ENCODE measurements around the gene PREP. TPM values are rescaled to one million over a fixed set of nuclear protein-coding genes. Genes with fewer than 3 reads are reported as not detected.
"Not testable (repeated sequence)": the region's sequence is repeated elsewhere in the genome, so short reads cannot be mapped to it uniquely, and the experiment has no call there.

The PREP gene
- total RNA-seq, 1 experiment from 2014 or later: 28.1 TPM

GRCh38 chr6:105270511-105270910, 132.4 kb downstream of the PREP start:
- DNase-seq (ENCODE audit: low read depth): peak; percentile 62

DNA sequence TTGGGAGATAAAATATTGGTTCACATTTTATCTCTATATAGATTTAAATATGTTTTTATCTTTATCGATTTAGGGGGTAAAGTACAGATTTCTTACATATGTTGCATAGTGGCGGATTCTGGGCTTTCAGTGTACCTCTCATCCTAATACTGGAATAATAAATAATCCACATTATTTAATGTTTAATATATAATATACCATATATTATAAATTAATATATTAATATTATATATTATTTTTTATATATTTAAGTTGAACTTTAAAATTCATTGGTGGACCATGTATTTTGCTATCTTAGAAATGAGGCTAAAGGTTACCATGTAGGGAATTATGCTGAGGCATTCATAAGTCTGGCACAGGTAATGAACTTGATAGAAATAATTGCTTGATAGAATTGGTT, 133.5 kb downstream of the PREP start:
- DNase-seq (ENCODE audit: low read depth): no peak

DNA sequence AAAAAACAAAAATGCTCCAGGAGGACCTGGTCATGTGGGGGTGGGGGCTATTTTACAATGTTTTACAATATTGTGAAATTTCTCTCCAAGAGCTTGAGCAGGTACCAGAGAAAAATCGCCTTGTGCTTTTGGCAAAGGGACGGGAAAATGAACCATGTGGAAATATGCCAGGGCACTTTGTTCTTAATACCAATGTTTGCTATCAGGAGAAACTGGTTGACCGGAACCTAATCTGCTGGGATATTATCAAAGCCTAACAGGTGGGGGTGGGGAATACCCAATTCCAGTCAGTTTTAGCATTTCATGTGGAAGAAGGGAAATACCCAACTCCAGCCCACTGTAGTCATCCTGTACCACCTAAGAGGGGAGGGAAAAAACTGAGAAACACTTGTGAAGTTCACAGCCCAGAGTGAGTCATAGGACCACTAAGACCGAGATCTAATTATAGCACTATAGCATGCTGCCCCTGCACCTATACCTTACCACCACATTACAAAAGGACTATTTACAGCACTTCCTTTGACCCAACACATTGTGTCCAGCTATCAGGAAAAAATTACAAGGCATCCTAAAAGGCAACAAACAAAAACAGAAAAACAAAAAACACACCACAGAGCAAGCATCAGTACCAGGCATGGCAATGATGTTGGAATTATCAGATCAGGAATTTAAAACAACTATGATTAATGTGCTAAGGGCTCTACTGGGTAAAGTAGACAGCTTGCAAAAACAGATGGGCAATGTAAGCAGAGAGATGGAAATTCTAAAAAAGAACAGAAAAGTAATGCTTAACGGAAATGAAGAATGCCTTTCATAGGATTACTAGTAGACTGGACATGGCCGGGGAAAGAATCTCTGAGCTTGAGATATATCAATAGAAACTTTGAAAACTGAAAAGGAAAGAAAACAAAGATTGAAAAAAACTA, 138.9 kb downstream of the PREP start:
- no peak for DNase-seq (ENCODE audit: low read depth)

- DNase-seq (ENCODE audit: low read depth): no peak
These were observed 142.7 kb downstream of the PREP start for GRCh38 chr6:105259913-105260889.

DNA sequence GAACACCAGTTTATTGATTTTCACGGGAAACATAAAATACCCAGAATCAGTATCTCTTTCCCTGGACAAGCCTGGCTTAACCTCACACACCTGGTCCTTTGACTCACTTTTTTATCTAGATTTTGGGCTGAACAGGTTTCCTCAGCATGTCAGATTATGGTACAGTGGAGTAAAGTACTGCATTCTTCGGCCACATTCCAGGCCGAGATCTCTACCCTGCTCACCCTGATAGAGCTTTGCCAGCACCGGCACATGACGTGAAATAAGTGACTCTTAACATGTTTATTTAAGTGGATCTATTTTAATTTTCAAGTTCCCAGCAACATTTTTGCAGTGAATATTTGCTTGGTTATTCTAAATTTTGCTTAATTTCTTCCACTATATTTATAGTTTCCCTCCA, 144.1 kb downstream of the PREP start:
- no peak for DNase-seq (ENCODE audit: low read depth)

DNA sequence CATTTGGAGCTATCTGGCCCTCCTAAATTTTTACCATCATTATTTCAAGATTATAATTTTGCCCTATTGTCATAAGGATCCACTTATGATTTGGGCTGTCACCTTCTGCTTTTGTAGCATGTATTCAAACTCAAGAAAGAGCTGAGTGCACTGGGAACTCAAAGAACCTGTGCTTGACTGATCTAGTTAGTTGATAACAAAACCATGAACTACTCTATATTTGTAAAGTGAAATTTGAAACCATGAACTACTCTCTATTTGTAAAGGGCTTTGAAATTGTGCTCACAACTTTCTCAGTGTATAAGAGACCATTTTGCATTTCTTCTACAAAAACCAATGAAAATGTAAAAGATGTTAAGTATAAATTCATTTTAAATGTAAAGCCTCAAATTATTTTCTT, 145.5 kb downstream of the PREP start:
- peak; percentile 12 for DNase-seq (ENCODE audit: low read depth)

- no peak for DNase-seq (ENCODE audit: low read depth)
These were observed 146.3 kb downstream of the PREP start for GRCh38 chr6:105256619-105257018.

DNA sequence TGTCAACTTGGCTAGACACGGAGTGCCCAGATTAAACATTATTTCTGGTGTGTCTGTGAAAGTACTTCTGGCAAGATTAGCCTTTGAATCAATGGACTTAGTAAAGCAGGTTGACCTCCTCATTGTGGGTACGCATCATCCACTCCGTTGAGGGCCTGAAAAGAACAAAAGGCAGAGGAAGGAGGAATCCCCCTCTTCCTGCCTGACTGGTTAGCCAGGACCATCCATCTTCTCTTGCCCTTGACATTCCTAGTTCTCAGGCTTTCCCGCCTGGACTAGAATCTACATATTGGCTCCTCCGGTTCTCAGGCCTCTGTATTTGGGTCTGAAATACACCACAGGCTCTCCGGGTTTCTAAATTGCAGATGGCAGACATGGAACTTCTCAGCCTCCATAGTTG, 149.1 kb downstream of the PREP start:
- no peak for DNase-seq (ENCODE audit: low read depth)

DNA sequence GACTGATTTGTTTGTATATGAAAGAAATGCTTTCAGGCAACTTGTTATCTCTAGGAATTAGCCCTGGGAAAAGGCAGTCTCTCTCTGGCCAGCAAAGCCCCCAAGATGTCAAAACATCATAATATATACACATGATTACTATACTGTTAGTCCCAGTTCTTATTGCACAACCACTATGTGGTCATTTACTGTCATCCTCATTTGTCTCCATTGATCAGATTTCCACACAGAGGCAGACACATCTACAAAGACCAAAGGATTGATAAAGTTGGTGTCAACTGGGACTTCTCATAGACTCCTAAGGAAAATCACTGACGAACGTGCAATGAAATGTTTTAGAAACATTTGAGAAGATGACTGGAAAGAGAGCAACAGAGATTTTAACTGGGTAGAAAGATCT, 151.2 kb downstream of the PREP start:
- DNase-seq (ENCODE audit: low read depth): no peak

DNA sequence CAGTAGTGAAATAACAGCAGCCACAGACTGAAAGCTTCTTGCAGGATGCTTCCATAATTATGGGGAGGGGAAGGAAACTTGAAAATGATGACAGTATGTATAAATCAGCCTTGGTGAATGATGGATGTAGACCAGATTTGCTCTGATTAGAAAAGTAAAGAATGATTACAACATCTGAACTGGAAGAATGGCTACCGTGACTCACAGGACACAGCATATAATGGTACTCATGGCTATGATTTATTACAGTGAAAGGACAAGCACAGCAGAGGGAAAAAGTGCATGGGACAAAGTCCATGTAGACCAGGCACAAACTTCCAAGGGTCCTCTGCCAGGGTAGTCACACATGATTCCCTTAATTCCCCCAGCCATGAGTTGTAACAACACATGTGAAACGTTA, 152.3 kb downstream of the PREP start:
- peak; percentile 50 for DNase-seq (ENCODE audit: low read depth)

GRCh38 chr6:105243487-105243886, 159.4 kb downstream of the PREP start:
- DNase-seq (ENCODE audit: low read depth): peak; percentile 34

- no peak for DNase-seq (ENCODE audit: low read depth)
These were observed 167.7 kb downstream of the PREP start for GRCh38 chr6:105235155-105235554.

DNA sequence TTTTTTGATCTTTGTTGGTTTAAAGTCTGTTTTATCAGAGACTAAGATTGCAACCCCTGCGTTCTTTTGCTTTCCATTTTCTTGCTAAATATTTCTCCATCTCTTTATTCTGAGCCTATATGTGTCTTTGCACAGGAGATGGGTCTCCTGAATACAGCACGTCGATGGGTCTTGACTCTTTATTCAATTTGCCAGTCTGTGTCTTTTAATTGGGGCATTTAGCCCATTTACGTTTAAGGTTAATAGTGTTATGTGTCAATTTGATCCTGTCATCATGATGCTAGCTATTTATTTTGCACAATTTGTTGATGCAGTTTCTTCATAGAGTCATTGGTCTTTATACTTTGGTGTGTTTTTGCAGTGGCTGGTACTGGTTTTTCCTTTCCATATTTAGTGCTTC, 171.1 kb downstream of the PREP start:
- DNase-seq (ENCODE audit: low read depth): not testable (repeated sequence)

Other genes with a start within 250 kb of the PREP start
- 0.30 TPM in 1 of 2 replicates, not detected in the other for gene POPDC3, start 223.1 kb downstream of the PREP start, total RNA-seq (2014; rRNA removed; shearing (Covaris generic))

All from M059J (cell line).